ENCODE data around the gene SERPINA5. TPM values are rescaled to one million over a fixed set of nuclear protein-coding genes. Genes with fewer than 3 reads are reported as not detected.

Gene SERPINA5
- total and polyA plus RNA-seq, 7 donors: 2.6 to 107 (median 16.3) TPM

- H3K36me3 ChIP-seq (ENCODE audit: insufficient read depth in 1 of 2, low read depth in 1 of 2): no peaks in the 10 kb centered on the region
- DNase-seq: no peak
- TF ChIP-seq CTCF (IDR thresholded peaks at IDR 0.05): no peak
- ATAC-seq: no peak
- H3K27ac ChIP-seq: no peak overlapping the region
- no peak overlapping the region for H3K4me3 ChIP-seq
- no peaks in the 10 kb centered on the region for H3K9me3 ChIP-seq
- no peaks in the 10 kb centered on the region for H3K4me1 ChIP-seq
- intact Hi-C loops (cut with DNase I): no loop called here
- no peaks in the 10 kb centered on the region for H3K27me3 ChIP-seq (ENCODE audit: insufficient read depth in 3 of 3, low read length in 2 of 3)
- 74 to 78% (median 75%) methylated on average over 12 of the region's 12 CpGs for WGBS, 3 donors
Observed at GRCh38 chr14:94542111-94542810, 39.0 kb upstream of the SERPINA5 start.

- Histone ChIP-seq H3K4me3 (no peak overlapping the region), H3K9me3 (no peaks in the 10 kb centered on the region), H3K36me3 (ENCODE audit: insufficient read depth in 1 of 2, low read depth in 1 of 2) (no peaks in the 10 kb centered on the region), H3K4me1 (no peaks in the 10 kb centered on the region), H3K27me3 (ENCODE audit: insufficient read depth in 3 of 3, low read length in 2 of 3) (no peaks in the 10 kb centered on the region), H3K27ac (no peak overlapping the region)
- ATAC-seq: no peak
- no peak for TF ChIP-seq CTCF (IDR thresholded peaks at IDR 0.05)
- no peak for DNase-seq
- WGBS, 3 donors: 64 to 69% (median 68%) methylated on average over 9 of the region's 9 CpGs
- intact Hi-C loops (cut with DNase I): no loop called here
Observed at GRCh38 chr14:94542811-94543440, 38.3 kb upstream of the SERPINA5 start.

- Histone ChIP-seq H3K36me3 (ENCODE audit: insufficient read depth in 1 of 2, low read depth in 1 of 2) (no peaks in the 10 kb centered on the region), H3K27me3 (ENCODE audit: insufficient read depth in 3 of 3, low read length in 2 of 3) (no peaks in the 10 kb centered on the region), H3K9me3 (no peaks in the 10 kb centered on the region), H3K27ac (no peak overlapping the region), H3K4me3 (no peak overlapping the region), H3K4me1 (no peaks in the 10 kb centered on the region)
- intact Hi-C loops (cut with DNase I): no loop called here
- no peak for TF ChIP-seq CTCF (IDR thresholded peaks at IDR 0.05)
- ATAC-seq (no peak), DNase-seq (no peak)
- 66 to 73% (median 66%) methylated on average over 15 of the region's 15 CpGs for WGBS, 3 donors
Observed at GRCh38 chr14:94543449-94544124, 37.6 kb upstream of the SERPINA5 start.

GRCh38 chr14:94544726-94545125, 36.5 kb upstream of the SERPINA5 start:
- no peaks in the 10 kb centered on the region for H3K9me3 ChIP-seq
- intact Hi-C loops (cut with DNase I): no loop called here
- DNase-seq (no peak), ATAC-seq (no peak)
- no peaks in the 10 kb centered on the region for H3K27me3 ChIP-seq (ENCODE audit: insufficient read depth in 3 of 3, low read length in 2 of 3)
- H3K36me3 ChIP-seq (ENCODE audit: insufficient read depth in 1 of 2, low read depth in 1 of 2): no peaks in the 10 kb centered on the region
- H3K4me3 ChIP-seq: no peak overlapping the region
- TF ChIP-seq CTCF (IDR thresholded peaks at IDR 0.05): no peak
- 61 to 72% (median 64%) methylated on average over 7 of the region's 7 CpGs for WGBS, 3 donors
- H3K4me1 ChIP-seq: no peaks in the 10 kb centered on the region
- H3K27ac ChIP-seq: no peak overlapping the region

All from psoas muscle (tissue), 8 donors.